ENCODE data around the gene DCPS. TPM values are rescaled to one million over a fixed set of nuclear protein-coding genes. Genes with fewer than 3 reads are reported as not detected.
"Not testable (repeated sequence)": the region's sequence is repeated elsewhere in the genome, so short reads cannot be mapped to it uniquely, and the experiment has no call there.

DCPS gene
- total and polyA plus RNA-seq, 8 donors = 16.4 to 24.4 (median 21.5) TPM

- Histone ChIP-seq H3K4me1 (peaks cover 0 to 25% of the 10 kb centered on the region in 2 donors), H3K36me3 (no peaks in the 10 kb centered on the region), H3K9me3 (no peaks in the 10 kb centered on the region), H3K4me3 (no peak overlapping the region), H3K27me3 (no peaks in the 10 kb centered on the region), H3K27ac (no peak overlapping the region)
- TF ChIP-seq CTCF (IDR thresholded peaks at IDR 0.05) = no peak
- no peak for ATAC-seq
- intact Hi-C loops (cut with DNase I) = no loop called here
- no peak for DNase-seq
Observed at GRCh38 chr11:126384449-126385070, 80.7 kb downstream of the DCPS start.

- Histone ChIP-seq H3K4me3 (no peak overlapping the region), H3K27ac (peak overlapping the region in 1 of 2 donors; percentile 80), H3K4me1 (peaks cover 0 to 32% of the 10 kb centered on the region in 2 donors), H3K9me3 (no peaks in the 10 kb centered on the region), H3K36me3 (no peaks in the 10 kb centered on the region), H3K27me3 (no peaks in the 10 kb centered on the region)
- intact Hi-C loops (cut with DNase I) = no loop called here
- no peak for TF ChIP-seq CTCF (IDR thresholded peaks at IDR 0.05)
- ATAC-seq = no peak
- DNase-seq = peak in 1 of 4 donors; percentile 46
Observed at GRCh38 chr11:126385991-126386728, 82.3 kb downstream of the DCPS start.

GRCh38 chr11:126386729-126387071 is 82.8 kb downstream of the DCPS start:
- intact Hi-C loops (cut with DNase I); H3K4me3 ChIP-seq; H3K27me3 ChIP-seq; H3K36me3 ChIP-seq; H3K9me3 ChIP-seq: not testable (repeated sequence)
- DNase-seq = peak in 1 of 4 donors; percentile 53
- ATAC-seq = peak; percentile 65
- peak overlapping the region in 1 of 2 donors; percentile 80 for H3K27ac ChIP-seq
- H3K4me1 ChIP-seq = peaks cover 0 to 37% of the 10 kb centered on the region in 2 donors

GRCh38 chr11:126387857-126388256 is 84.0 kb downstream of the DCPS start:
- no peak overlapping the region for H3K4me3 ChIP-seq

GRCh38 chr11:126390272-126390867 is 86.5 kb downstream of the DCPS start:
- TF ChIP-seq CTCF (IDR thresholded peaks at IDR 0.05) = no peak
- ATAC-seq (no peak), DNase-seq (no peak)
- Histone ChIP-seq H3K4me3 (no peak overlapping the region), H3K9me3 (no peaks in the 10 kb centered on the region), H3K27me3 (no peaks in the 10 kb centered on the region), H3K36me3 (no peaks in the 10 kb centered on the region), H3K4me1 (peaks cover 5 to 53% of the 10 kb centered on the region in 2 donors), H3K27ac (no peak overlapping the region)
- intact Hi-C loops (cut with DNase I) = no loop called here

More at GRCh38 chr11:126387857-126388256, 84.0 kb downstream of the DCPS start:
- peaks cover 5 to 48% of the 10 kb centered on the region in 2 donors for H3K4me1 ChIP-seq
- H3K27me3 ChIP-seq = no peaks in the 10 kb centered on the region
- H3K36me3 ChIP-seq = no peaks in the 10 kb centered on the region
- H3K27ac ChIP-seq = peak overlapping the region in 1 of 2 donors; percentile 80
- DNase-seq (no peak), ATAC-seq (no peak)
- TF ChIP-seq CTCF (IDR thresholded peaks at IDR 0.05) = no peak
- intact Hi-C loops (cut with DNase I) = no loop called here
- H3K9me3 ChIP-seq = no peaks in the 10 kb centered on the region

Data from left lung (tissue), 10 donors.